ENCODE measurements around the gene LRFN4.

LRFN4 gene

DNA sequence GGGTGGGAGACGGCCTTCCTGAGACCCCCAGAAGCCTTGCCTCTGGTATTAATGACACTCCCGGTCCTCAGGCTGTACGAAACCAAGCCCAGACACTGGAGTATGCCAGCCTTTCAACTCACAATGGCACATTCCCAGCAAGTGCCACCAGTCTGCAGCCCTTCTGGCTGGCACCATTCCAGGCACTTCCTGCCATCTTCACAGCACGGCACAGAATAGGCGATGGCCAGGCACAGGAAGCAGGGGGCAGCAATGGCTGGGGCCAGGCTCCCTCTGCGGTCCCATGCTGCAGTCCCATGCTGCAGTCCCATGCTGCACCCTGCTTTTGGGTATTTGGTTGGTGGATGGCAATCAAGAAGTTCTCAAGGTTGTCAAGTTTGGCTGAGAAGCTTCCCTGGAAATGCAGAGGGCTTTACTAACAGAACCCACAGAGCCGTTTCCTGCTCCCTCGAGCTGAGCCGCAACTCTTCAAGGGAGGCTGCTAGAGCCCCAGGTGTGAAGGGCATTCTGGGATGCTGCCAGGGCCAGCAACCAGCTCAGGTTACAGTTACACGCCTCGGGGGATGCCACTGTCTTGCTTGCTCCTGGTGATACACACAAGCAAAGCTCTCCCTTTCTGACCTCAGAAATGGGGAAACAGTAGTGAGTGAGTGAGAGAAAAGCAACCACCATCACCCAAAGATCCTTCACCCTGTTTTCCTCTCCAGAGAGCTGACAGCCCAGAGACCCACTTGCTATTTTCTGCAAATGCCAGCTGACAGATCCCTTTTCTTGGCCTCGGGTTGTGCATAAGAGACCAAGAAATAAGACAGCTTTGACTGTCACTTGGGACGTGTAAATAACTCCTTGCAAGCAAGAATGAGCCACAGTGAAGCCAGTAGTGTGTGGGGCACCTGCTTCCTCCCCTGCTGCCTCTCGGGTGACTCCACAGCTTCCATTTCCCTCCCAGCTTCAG is 23.9 kb downstream of the LRFN4 start:
- Histone ChIP-seq H3K27me3 (ENCODE audit: control insufficient read depth in 2 of 2, insufficient read depth in 2 of 2, low read length in 2 of 2) (no peaks in the 10 kb centered on the region), H3K4me3 (ENCODE audit: low read length in 2 of 2) (no peak overlapping the region), H3K4me1 (ENCODE audit: control insufficient read depth in 2 of 2, insufficient read depth in 2 of 2, low read length in 2 of 2) (peaks cover 7 to 11% of the 10 kb centered on the region in 2 donors), H3K9ac (ENCODE audit: low read depth in 1 of 2, low read length in 2 of 2) (no peak overlapping the region), H3K9me3 (ENCODE audit: control insufficient read depth in 2 of 2, low read length in 2 of 2) (no peaks in the 10 kb centered on the region), H3K27ac (ENCODE audit: low read depth in 2 of 2, low read length in 2 of 2) (no peak overlapping the region), H3K36me3 (ENCODE audit: control insufficient read depth in 2 of 2, insufficient read depth in 2 of 2, low read length in 2 of 2) (no peaks in the 10 kb centered on the region)

DNA sequence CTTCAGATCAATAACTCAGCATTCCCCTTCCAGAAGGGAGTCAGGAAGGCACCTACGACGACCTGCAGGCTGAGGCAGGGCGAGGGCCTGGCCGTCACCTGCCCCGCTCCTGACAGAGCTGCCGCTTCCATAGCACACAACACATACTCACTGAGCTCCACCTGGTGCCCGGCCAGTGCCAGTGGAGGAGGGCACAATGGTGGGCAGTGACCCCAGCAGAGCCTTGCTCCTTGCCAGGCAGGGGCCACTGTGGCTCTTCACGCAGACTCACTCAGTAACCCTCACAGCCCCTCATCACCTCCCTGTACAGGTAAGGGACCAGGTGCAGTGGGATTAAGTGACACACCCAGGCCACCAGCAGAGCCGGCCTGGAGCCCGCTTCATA is 24.6 kb downstream of the LRFN4 start:
- no peaks in the 10 kb centered on the region for H3K27me3 ChIP-seq (ENCODE audit: control insufficient read depth in 2 of 2, insufficient read depth in 2 of 2, low read length in 2 of 2)
- no peak overlapping the region for H3K4me3 ChIP-seq (ENCODE audit: low read length in 2 of 2)
- H3K27ac ChIP-seq (ENCODE audit: low read depth in 2 of 2, low read length in 2 of 2): no peak overlapping the region
- no peaks in the 10 kb centered on the region for H3K36me3 ChIP-seq (ENCODE audit: control insufficient read depth in 2 of 2, insufficient read depth in 2 of 2, low read length in 2 of 2)
- peaks cover 7 to 11% of the 10 kb centered on the region in 2 donors for H3K4me1 ChIP-seq (ENCODE audit: control insufficient read depth in 2 of 2, insufficient read depth in 2 of 2, low read length in 2 of 2)
- H3K9me3 ChIP-seq (ENCODE audit: control insufficient read depth in 2 of 2, low read length in 2 of 2): no peaks in the 10 kb centered on the region
- no peak overlapping the region for H3K9ac ChIP-seq (ENCODE audit: low read depth in 1 of 2, low read length in 2 of 2)

DNA sequence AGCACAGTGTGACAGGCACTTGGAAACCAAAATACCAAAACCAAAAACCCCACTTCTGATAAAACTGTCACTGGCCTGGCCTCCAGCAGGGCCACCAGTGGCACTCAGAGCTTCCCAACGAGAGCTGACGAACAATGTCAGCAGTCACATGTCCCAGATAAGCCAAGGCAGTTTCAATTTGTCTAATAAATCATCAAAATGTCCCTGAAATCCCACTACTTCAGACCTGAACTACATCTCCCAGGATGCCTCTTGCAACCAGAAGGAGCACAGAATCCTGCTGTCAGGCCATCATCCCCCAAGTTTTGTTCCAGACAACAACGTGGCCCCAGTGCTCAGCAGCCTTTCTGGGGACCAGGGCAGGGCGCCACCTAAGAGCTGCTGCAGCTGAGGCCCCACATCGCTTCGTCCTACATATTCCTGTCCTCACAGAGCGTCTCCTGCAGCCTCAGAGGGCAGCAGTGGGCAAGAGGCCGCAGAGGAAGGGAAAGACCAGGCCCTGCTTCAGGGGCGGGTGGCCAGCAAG is 25.1 kb downstream of the LRFN4 start:
- Histone ChIP-seq H3K9me3 (ENCODE audit: control insufficient read depth in 2 of 2, low read length in 2 of 2) (no peaks in the 10 kb centered on the region), H3K36me3 (ENCODE audit: control insufficient read depth in 2 of 2, insufficient read depth in 2 of 2, low read length in 2 of 2) (no peaks in the 10 kb centered on the region), H3K4me3 (ENCODE audit: low read length in 2 of 2) (no peak overlapping the region), H3K4me1 (ENCODE audit: control insufficient read depth in 2 of 2, insufficient read depth in 2 of 2, low read length in 2 of 2) (peaks cover 7 to 11% of the 10 kb centered on the region in 2 donors), H3K9ac (ENCODE audit: low read depth in 1 of 2, low read length in 2 of 2) (no peak overlapping the region), H3K27me3 (ENCODE audit: control insufficient read depth in 2 of 2, insufficient read depth in 2 of 2, low read length in 2 of 2) (no peaks in the 10 kb centered on the region), H3K27ac (ENCODE audit: low read depth in 2 of 2, low read length in 2 of 2) (no peak overlapping the region)

DNA sequence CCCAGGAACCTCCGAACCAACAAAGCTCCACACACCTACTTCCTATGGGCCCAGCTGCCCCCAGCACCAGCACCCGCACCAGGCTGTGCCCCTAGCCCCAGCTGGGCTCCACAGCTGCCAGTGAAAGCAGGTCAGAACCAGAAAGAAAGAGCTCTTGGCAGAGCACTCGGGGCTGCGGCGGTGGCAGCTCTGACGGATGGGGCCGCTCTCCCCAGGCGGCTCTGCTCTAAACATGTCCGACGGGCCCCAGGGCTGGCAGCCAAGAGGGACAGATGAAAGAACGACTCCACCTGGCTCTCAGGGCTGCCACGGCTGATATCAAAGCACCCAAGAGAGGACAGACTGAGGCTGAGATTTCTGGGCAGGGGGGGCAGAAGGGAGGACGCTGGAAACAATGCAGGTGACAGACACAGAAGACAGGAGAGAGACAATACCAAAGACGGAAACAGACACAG is 25.7 kb downstream of the LRFN4 start:
- Histone ChIP-seq H3K9ac (ENCODE audit: low read depth in 1 of 2, low read length in 2 of 2) (peak overlapping the region in 1 of 2 donors; percentile 51), H3K27me3 (ENCODE audit: control insufficient read depth in 2 of 2, insufficient read depth in 2 of 2, low read length in 2 of 2) (no peaks in the 10 kb centered on the region), H3K27ac (ENCODE audit: low read depth in 2 of 2, low read length in 2 of 2) (no peak overlapping the region), H3K9me3 (ENCODE audit: control insufficient read depth in 2 of 2, low read length in 2 of 2) (no peaks in the 10 kb centered on the region), H3K4me3 (ENCODE audit: low read length in 2 of 2) (peak overlapping the region; percentile 20 to 22), H3K4me1 (ENCODE audit: control insufficient read depth in 2 of 2, insufficient read depth in 2 of 2, low read length in 2 of 2) (peaks cover 7 to 11% of the 10 kb centered on the region in 2 donors), H3K36me3 (ENCODE audit: control insufficient read depth in 2 of 2, insufficient read depth in 2 of 2, low read length in 2 of 2) (no peaks in the 10 kb centered on the region)

DNA sequence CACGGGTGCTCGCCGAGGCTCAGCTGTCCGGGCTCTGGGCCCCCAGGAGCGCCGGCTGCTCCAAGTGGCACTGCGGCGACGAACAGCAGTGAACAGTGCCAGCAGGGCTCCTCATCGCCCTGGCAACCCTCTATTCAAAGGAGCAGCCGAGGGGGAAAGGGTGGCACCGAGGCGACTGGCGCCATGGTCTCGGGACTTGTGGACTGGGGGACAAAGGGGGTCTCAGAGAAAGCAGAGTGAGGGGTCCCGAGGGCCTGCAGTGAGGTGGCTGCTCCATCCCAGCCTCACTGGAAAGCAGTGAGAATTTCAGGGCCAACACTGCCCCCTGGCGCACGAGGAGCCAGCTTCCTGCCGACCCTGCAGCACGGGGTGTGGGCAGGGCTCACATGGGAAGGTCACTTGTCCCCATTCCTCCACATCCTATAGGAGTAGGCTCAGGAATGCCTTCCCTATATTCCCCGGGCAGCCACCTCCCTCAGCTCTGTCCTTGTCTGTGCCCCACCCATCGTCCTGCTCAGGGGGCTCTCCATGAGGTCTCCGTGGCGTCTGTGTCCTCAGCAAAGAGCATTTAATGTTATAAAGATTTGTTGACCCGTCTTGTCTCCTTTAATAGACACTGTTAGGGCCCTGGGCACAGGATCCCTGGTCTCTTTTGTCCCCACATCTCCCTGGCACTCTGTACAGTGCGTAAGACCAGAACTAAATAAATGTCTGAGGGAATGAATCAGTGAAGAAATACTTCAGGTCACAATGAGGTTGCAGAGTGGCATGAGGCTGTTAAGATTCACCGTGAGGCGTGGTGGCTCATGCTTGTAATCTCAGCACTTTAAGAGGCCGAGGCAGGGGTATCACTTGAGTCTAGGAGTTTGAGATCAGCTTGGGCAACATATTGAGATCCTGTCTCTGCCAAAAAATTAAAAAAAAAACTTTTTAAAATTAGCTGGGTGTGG is 26.4 kb downstream of the LRFN4 start:
- H3K9ac ChIP-seq (ENCODE audit: low read depth in 1 of 2, low read length in 2 of 2): peak overlapping the region; percentile 24 to 51
- H3K4me3 ChIP-seq (ENCODE audit: low read length in 2 of 2): peak overlapping the region; percentile 20 to 22
- H3K27me3 ChIP-seq (ENCODE audit: control insufficient read depth in 2 of 2, insufficient read depth in 2 of 2, low read length in 2 of 2): no peaks in the 10 kb centered on the region
- H3K4me1 ChIP-seq (ENCODE audit: control insufficient read depth in 2 of 2, insufficient read depth in 2 of 2, low read length in 2 of 2): peaks cover 7 to 11% of the 10 kb centered on the region in 2 donors
- no peaks in the 10 kb centered on the region for H3K9me3 ChIP-seq (ENCODE audit: control insufficient read depth in 2 of 2, low read length in 2 of 2)
- no peaks in the 10 kb centered on the region for H3K36me3 ChIP-seq (ENCODE audit: control insufficient read depth in 2 of 2, insufficient read depth in 2 of 2, low read length in 2 of 2)
- H3K27ac ChIP-seq (ENCODE audit: low read depth in 2 of 2, low read length in 2 of 2): no peak overlapping the region

DNA sequence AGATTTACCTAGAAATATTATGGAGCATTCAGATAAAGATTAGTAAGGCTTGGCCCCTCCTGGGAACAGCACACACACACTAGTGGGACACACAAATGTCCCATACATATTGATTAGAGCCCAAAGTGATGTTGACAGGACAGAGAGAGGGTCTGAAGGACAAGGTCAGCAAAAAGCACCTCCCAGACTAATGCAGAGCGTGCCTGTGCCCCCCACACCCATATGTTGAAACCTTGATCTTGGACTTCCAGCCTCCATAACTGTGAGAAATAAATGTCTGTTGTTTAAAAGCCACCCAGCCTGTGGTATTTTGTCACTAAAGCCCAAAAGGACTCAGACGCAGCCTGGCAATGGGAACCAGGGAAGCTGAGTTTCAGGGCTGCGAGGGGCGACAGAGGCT is 27.6 kb downstream of the LRFN4 start:
- no peaks in the 10 kb centered on the region for H3K36me3 ChIP-seq (ENCODE audit: control insufficient read depth in 2 of 2, insufficient read depth in 2 of 2, low read length in 2 of 2)
- no peak overlapping the region for H3K27ac ChIP-seq (ENCODE audit: low read depth in 2 of 2, low read length in 2 of 2)
- peaks cover 7 to 11% of the 10 kb centered on the region in 2 donors for H3K4me1 ChIP-seq (ENCODE audit: control insufficient read depth in 2 of 2, insufficient read depth in 2 of 2, low read length in 2 of 2)
- no peaks in the 10 kb centered on the region for H3K9me3 ChIP-seq (ENCODE audit: control insufficient read depth in 2 of 2, low read length in 2 of 2)
- no peak overlapping the region for H3K4me3 ChIP-seq (ENCODE audit: low read length in 2 of 2)
- no peak overlapping the region for H3K9ac ChIP-seq (ENCODE audit: low read depth in 1 of 2, low read length in 2 of 2)
- H3K27me3 ChIP-seq (ENCODE audit: control insufficient read depth in 2 of 2, insufficient read depth in 2 of 2, low read length in 2 of 2): no peaks in the 10 kb centered on the region

DNA sequence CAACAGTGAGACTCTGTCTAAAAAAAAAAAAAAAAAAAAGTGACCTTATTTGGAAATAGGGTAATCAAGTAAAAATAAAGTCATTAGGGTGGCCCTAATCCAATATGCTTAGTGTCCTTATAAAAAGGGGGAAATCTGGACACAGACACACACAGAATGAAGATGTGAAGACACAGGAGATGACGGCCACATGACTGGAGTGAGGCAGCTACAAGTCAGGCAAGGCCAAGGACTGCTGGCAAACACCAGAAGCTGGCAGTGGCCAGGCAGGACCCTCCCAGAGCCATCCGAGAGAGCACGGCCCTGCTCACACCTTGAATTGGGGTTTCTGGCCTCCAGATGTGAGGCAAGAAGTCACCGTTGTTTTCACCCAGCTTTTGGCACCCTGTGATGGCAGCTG is 28.6 kb downstream of the LRFN4 start:
- Histone ChIP-seq H3K9ac (ENCODE audit: low read depth in 1 of 2, low read length in 2 of 2) (no peak overlapping the region), H3K4me1 (ENCODE audit: control insufficient read depth in 2 of 2, insufficient read depth in 2 of 2, low read length in 2 of 2) (peaks cover 7 to 8% of the 10 kb centered on the region in 2 donors), H3K4me3 (ENCODE audit: low read length in 2 of 2) (no peak overlapping the region), H3K27me3 (ENCODE audit: control insufficient read depth in 2 of 2, insufficient read depth in 2 of 2, low read length in 2 of 2) (no peaks in the 10 kb centered on the region), H3K27ac (ENCODE audit: low read depth in 2 of 2, low read length in 2 of 2) (no peak overlapping the region), H3K36me3 (ENCODE audit: control insufficient read depth in 2 of 2, insufficient read depth in 2 of 2, low read length in 2 of 2) (no peaks in the 10 kb centered on the region), H3K9me3 (ENCODE audit: control insufficient read depth in 2 of 2, low read length in 2 of 2) (no peaks in the 10 kb centered on the region)

DNA sequence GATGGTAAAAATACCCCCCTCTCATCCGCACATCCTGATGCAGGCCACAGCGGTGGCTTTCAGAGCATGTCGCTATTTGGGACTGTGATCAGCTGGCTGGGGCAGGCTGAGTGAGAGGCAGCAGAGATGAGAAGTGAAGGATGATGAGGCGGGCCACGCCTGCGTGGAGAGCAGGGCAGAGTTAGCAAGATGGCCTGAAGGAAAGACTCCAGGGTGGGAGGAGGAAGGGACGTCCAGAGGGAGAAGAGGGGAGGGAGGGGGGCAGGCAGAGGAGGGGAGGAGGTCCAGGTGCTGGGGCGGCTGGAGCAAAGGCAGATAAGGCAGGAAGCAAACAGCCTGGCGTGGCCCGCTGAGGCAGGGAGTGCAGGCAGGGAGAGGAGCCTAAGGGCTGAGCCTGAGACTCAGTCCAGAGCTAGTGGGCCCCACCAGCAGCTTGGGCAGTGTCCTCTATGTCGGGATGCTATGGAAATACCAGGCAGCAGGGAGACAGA is 29.1 kb downstream of the LRFN4 start:
- Histone ChIP-seq H3K9me3 (ENCODE audit: control insufficient read depth in 2 of 2, low read length in 2 of 2) (no peaks in the 10 kb centered on the region), H3K4me3 (ENCODE audit: low read length in 2 of 2) (no peak overlapping the region), H3K4me1 (ENCODE audit: control insufficient read depth in 2 of 2, insufficient read depth in 2 of 2, low read length in 2 of 2) (peaks cover 7 to 8% of the 10 kb centered on the region in 2 donors), H3K27me3 (ENCODE audit: control insufficient read depth in 2 of 2, insufficient read depth in 2 of 2, low read length in 2 of 2) (no peaks in the 10 kb centered on the region), H3K9ac (ENCODE audit: low read depth in 1 of 2, low read length in 2 of 2) (no peak overlapping the region), H3K27ac (ENCODE audit: low read depth in 2 of 2, low read length in 2 of 2) (no peak overlapping the region), H3K36me3 (ENCODE audit: control insufficient read depth in 2 of 2, insufficient read depth in 2 of 2, low read length in 2 of 2) (no peaks in the 10 kb centered on the region)

DNA sequence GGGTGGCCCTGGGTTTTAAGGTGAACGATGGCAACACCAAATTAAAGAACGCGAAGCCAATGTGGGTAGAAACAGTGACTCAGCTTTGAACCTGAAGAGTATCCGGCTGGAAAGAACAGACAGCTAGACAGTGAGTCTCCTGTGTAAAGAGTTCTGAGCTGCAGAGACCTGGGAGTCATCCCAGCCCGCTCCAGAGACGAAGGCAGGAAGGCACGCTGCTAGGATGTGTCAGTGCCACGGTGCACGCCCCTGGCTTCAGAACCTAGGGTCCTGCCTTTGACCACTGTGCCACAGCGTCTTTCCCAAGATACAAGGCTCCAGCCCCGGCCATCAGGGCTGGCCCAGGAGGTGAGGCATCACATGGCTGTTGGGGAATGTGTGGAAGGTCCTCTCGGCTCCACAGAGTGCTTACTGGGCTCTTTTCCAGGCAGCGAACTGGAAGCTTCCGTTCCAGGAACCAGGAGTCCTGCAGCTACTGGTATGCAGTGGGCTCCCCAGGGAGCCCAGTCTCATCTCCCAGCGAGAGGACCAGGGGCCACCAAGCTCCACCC is 29.9 kb downstream of the LRFN4 start:
- no peaks in the 10 kb centered on the region for H3K27me3 ChIP-seq (ENCODE audit: control insufficient read depth in 2 of 2, insufficient read depth in 2 of 2, low read length in 2 of 2)
- H3K4me1 ChIP-seq (ENCODE audit: control insufficient read depth in 2 of 2, insufficient read depth in 2 of 2, low read length in 2 of 2): peaks cover 7 to 8% of the 10 kb centered on the region in 2 donors
- H3K4me3 ChIP-seq (ENCODE audit: low read length in 2 of 2): no peak overlapping the region
- no peak overlapping the region for H3K9ac ChIP-seq (ENCODE audit: low read depth in 1 of 2, low read length in 2 of 2)
- H3K36me3 ChIP-seq (ENCODE audit: control insufficient read depth in 2 of 2, insufficient read depth in 2 of 2, low read length in 2 of 2): no peaks in the 10 kb centered on the region
- H3K9me3 ChIP-seq (ENCODE audit: control insufficient read depth in 2 of 2, low read length in 2 of 2): no peaks in the 10 kb centered on the region
- H3K27ac ChIP-seq (ENCODE audit: low read depth in 2 of 2, low read length in 2 of 2): no peak overlapping the region
